GM12878 (cell line): ENCODE measurements around the gene RIF1. TPM values are rescaled to one million over a fixed set of nuclear protein-coding genes. Genes with fewer than 3 reads are reported as not detected.

ENCODE experiments used
- ATAC-seq: fragments of 200-7000 bp; cut with Tn5 transposase; 3 replicates; pipeline ENCODE4 v1.9.1; 2020; ENCODE audit warnings: mild to moderate bottlenecking, moderate library complexity
- BruUV-seq: library from RNA; stranded (reverse); fragments of 400-500 nt; replicated peaks from 2 replicates; lab custom pipeline; 2021; lab: Mats Ljungman, UMichigan
- CTCF ChIA-PET: fragments of 300-600 bp; sonication (Branson Sonifier 250); formaldehyde crosslinking; extraction: SDS; loops from one replicate; lab custom pipeline; 2021; ENCODE audit warnings: inconsistent platforms; lab: Yijun Ruan, JAX
- POLR2A ChIA-PET: fragments of 350-600 bp; formaldehyde crosslinking; extraction: SDS; loops from one replicate; lab custom pipeline; 2021; ENCODE audit warnings: inconsistent platforms; lab: Charles Lee
- RAD21 ChIA-PET: fragments of 300-600 bp; sonication (Branson Sonifier 250); formaldehyde crosslinking; loops from one replicate; lab custom pipeline; 2023; ENCODE audit warnings: antibody characterized with exemption; ENCODE audit not compliant: unreplicated experiment; lab: Charles Lee
- SMC1A ChIA-PET: fragments of 300-600 bp; sonication (Branson Sonifier 250); formaldehyde crosslinking; loops from one replicate; lab custom pipeline; 2023; ENCODE audit not compliant: unreplicated experiment, uncharacterized antibody; lab: Charles Lee
- DNase-seq: peaks from one replicate; pipeline ENCODE4 v3.0.0-alpha.2; 2011; ENCODE audit warnings: low read depth, low spot score
- FAIRE-seq: peaks from 3 replicates; lab custom pipeline; 2011; peaks lifted over from hg19 to GRCh38; lab: Jason Lieb, UNC
- H2AFZ ChIP-seq: 2 replicates; pipeline ENCODE4 v1.6.0; 2011; ENCODE audit warnings: low read depth, low read length, control low read depth; ENCODE audit not compliant: control insufficient read depth
- H3K27ac ChIP-seq: 2 replicates; pipeline ENCODE4 v1.5.1; 2011; ENCODE audit warnings: control low read depth; ENCODE audit not compliant: control insufficient read depth, insufficient read depth
- H3K27me3 ChIP-seq, 2 experiments: replicated peaks in 1 of 2; 2 replicates each; pipeline versions ENCODE4 v1.6.0 to v1.6.1; 2011; ENCODE audit warnings: low read length in 1 of 2; ENCODE audit not compliant: control insufficient read depth in 2 of 2, insufficient read depth in 2 of 2
- H3K36me3 ChIP-seq, 2 experiments: 2 replicates each; pipeline ENCODE4 v1.5.1; 2011; ENCODE audit warnings: low read length in 1 of 2; ENCODE audit not compliant: control insufficient read depth in 2 of 2, insufficient read depth in 2 of 2
- H3K4me1 ChIP-seq: 2 replicates; pipeline ENCODE4 v1.6.1; 2011; ENCODE audit warnings: mild to moderate bottlenecking, low read length, moderate library complexity, mixed read lengths; ENCODE audit not compliant: control insufficient read depth, insufficient read depth
- H3K4me2 ChIP-seq: 2 replicates; pipeline ENCODE4 v1.6.0; 2011; ENCODE audit warnings: control low read depth; ENCODE audit not compliant: control insufficient read depth, insufficient read depth
- H3K4me3 ChIP-seq: fragments of 200-600 bp; sonication (generic); 2 replicates; pipeline ENCODE4 v1.5.1; 2016
- H3K79me2 ChIP-seq: 2 replicates; pipeline ENCODE4 v1.6.0; 2011; ENCODE audit warnings: low read length; ENCODE audit not compliant: control insufficient read depth, insufficient read depth
- H3K9ac ChIP-seq: 2 replicates; pipeline ENCODE4 v1.8.0; 2011; ENCODE audit warnings: low read length, control low read depth, mixed read lengths; ENCODE audit not compliant: control insufficient read depth, insufficient read depth
- H3K9me3 ChIP-seq: replicated peaks from 3 replicates; pipeline ENCODE4 v1.5.1; 2011; ENCODE audit warnings: mild to moderate bottlenecking, low read length; ENCODE audit not compliant: control insufficient read depth, insufficient read depth
- H4K20me1 ChIP-seq: 2 replicates; pipeline ENCODE4 v1.6.0; 2011; ENCODE audit not compliant: control insufficient read depth, insufficient read depth
- CREB1 ChIP-seq: IDR thresholded peaks from 2 replicates; pipeline ENCODE4 v1.6.1; 2012; ENCODE audit warnings: low read depth, mild to moderate bottlenecking, inconsistent platforms
- CTCF ChIP-seq, 3 experiments: IDR thresholded peaks in 2 of 3; conservative IDR thresholded peaks in 1 of 3; 2 replicates each; pipeline ENCODE4 v1.5.1; 2011; ENCODE audit warnings: low read depth in 3 of 3, low read length in 3 of 3, mild to moderate bottlenecking in 3 of 3, control low read depth in 2 of 3, moderate library complexity in 2 of 3, inconsistent platforms in 1 of 3, mixed read lengths in 1 of 3; ENCODE audit not compliant: control insufficient read depth in 2 of 3, insufficient read depth in 1 of 3; ENCODE audit errors: extremely low read depth in 1 of 3
- EGR1 ChIP-seq, 2 experiments: IDR thresholded peaks; 1 replicate in 1 of 2; 2 replicates in 1 of 2; pipeline ENCODE4 v1.6.1; 2011 to 2012; ENCODE audit warnings: low read depth in 2 of 2, low read length in 2 of 2, borderline replicate concordance in 1 of 2, mild to moderate bottlenecking in 1 of 2, moderate library complexity in 1 of 2
- FOS ChIP-seq: IDR thresholded peaks from 3 replicates; pipeline ENCODE4 v1.6.1; 2011; ENCODE audit warnings: borderline replicate concordance; ENCODE audit not compliant: insufficient read length; ENCODE audit errors: extremely low read depth
- FOXK2 ChIP-seq: fragments of 450-650 bp; IDR thresholded peaks from 2 replicates; pipeline ENCODE4 v1.6.1; 2017; ENCODE audit warnings: mild to moderate bottlenecking, moderate library complexity
- IKZF1 ChIP-seq: fragments of 450-650 bp; conservative IDR thresholded peaks from 2 replicates; pipeline ENCODE4 v1.6.1; 2017; ENCODE audit warnings: antibody characterized with exemption, mild to moderate bottlenecking
- IRF3 ChIP-seq: fragments of 450-650 bp; IDR thresholded peaks from 2 replicates; pipeline ENCODE4 v1.6.1; 2014; ENCODE audit warnings: mild to moderate bottlenecking
- KDM1A ChIP-seq: fragments of 200-600 bp; sonication (generic); IDR thresholded peaks from 2 replicates; pipeline ENCODE4 v1.6.1; 2016; ENCODE audit warnings: borderline replicate concordance
- LARP7 ChIP-seq: fragments of 450-650 bp; IDR thresholded peaks from 2 replicates; pipeline ENCODE4 v1.6.1; 2017; ENCODE audit warnings: mild to moderate bottlenecking
- MTA3 ChIP-seq: IDR thresholded peaks from 2 replicates; pipeline ENCODE4 v1.6.1; 2012; ENCODE audit warnings: low read length, inconsistent platforms, borderline replicate concordance
- NFYB ChIP-seq: IDR thresholded peaks from 2 replicates; pipeline ENCODE4 v1.6.1; 2011; ENCODE audit warnings: low read depth, mild to moderate bottlenecking, low read length, improper control_type of control experiment, moderate library complexity; ENCODE audit not compliant: insufficient read depth
- SREBF1 ChIP-seq: IDR thresholded peaks from 2 replicates; pipeline ENCODE4 v1.6.1; 2012; ENCODE audit warnings: mild to moderate bottlenecking, low read length
- SUPT20H ChIP-seq: IDR thresholded peaks from 2 replicates; pipeline ENCODE4 v1.6.1; 2011; ENCODE audit warnings: low read depth, mild to moderate bottlenecking, low read length, moderate library complexity, borderline replicate concordance; ENCODE audit not compliant: control insufficient read depth
- YBX1 ChIP-seq: fragments of 450-650 bp; IDR thresholded peaks from 2 replicates; pipeline ENCODE4 v1.6.1; 2016; ENCODE audit warnings: antibody characterized with exemption
- ZNF384 ChIP-seq: IDR thresholded peaks from 2 replicates; pipeline ENCODE4 v1.6.1; 2012; ENCODE audit warnings: low read depth, mild to moderate bottlenecking, low read length, improper control_type of control experiment, borderline replicate concordance
- ZSCAN29 ChIP-seq: fragments of 450-650 bp; IDR thresholded peaks from 2 replicates; pipeline ENCODE4 v1.6.1; 2017; ENCODE audit warnings: mild to moderate bottlenecking, moderate library complexity
- in situ Hi-C: fragments of 300-500 bp; cut with MboI; formaldehyde crosslinking; loops from 9 replicates; pipeline ENCODE4 v1.14.3; 2018; ENCODE audit warnings: mixed read lengths
- intact Hi-C: fragments of 100-400 bp; cut with micrococcal nuclease; formaldehyde crosslinking; loops from one replicate; pipeline ENCODE4 v1.14.2; 2022; ENCODE audit not compliant: unreplicated experiment
- polyA plus RNA-seq, 11 experiments: library from polyadenylated mRNA; depleted of rRNA in 4 of 11; unstranded in 6 of 11; stranded (reverse) in 5 of 11; fragments of >200 nt; fragmentation: Nextera tagmentation in 4 of 11; fragmentation: Illumina TruSeq in 1 of 11; extraction: Ambion mirVana in 4 of 11; extraction: Trizol in 1 of 11; gene quantifications; 1 replicate in 1 of 11; 2 replicates in 10 of 11; pipeline versions ENCODE4 v1.2.1 to v1.2.3, GENCODE V29; 2011 to 2016; ENCODE audit warnings: inconsistent platforms in 2 of 11, missing spikeins in 2 of 11, low read depth in 1 of 11
- total RNA-seq, 4 experiments: library from RNA; depleted of rRNA in 3 of 4; stranded (reverse); fragments of >200 nt in 3 of 4; fragmentation: Illumina TruSeq in 1 of 4; extraction: Trizol in 1 of 4; gene quantifications; 2 replicates each; pipeline versions ENCODE4 v1.2.1 to v1.2.3, GENCODE V29; 2013 to 2021

The RIF1 gene
- total and polyA plus RNA-seq, 10 of the 15 experiments (the other 5 are each of a cell fraction or from before 2014, with no cell fraction given): 6.3 to 63.2 (median 34.4) TPM

- no peak overlapping the region for H3K9ac ChIP-seq
- no peaks in the 10 kb centered on the region for H3K9me3 ChIP-seq
- no peaks in the 10 kb centered on the region for H3K4me1 ChIP-seq
- H3K79me2 ChIP-seq: peaks cover 26% of the 10 kb centered on the region
- RAD21 ChIA-PET: no interaction called here
- no peaks in the 10 kb centered on the region; a peak in 1 of 4 replicates for H3K27me3 ChIP-seq
- TF ChIP-seq NFYB (no peak), SUPT20H (no peak), ZNF384 (no peak), CTCF (IDR thresholded peaks at IDR 0.05 in 2 of 3, conservative IDR thresholded peaks at IDR 0.05 in 1 of 3; ENCODE audit: control insufficient read depth in 2 of 3, extremely low read depth in 1 of 3, insufficient read depth in 1 of 3, low read depth in 3 of 3, low read length in 3 of 3) (no peak), MTA3 (no peak), IKZF1 (no peak), SREBF1 (no peak), FOXK2 (no peak), LARP7 (no peak), YBX1 (no peak), EGR1 (IDR thresholded peaks at IDR 0.05; ENCODE audit: borderline replicate concordance in 1 of 2, low read depth in 2 of 2, low read length in 2 of 2) (no peak), CREB1 (no peak), ZSCAN29 (no peak), FOS (no peak), IRF3 (no peak), KDM1A (no peak)
- BruUV-seq: no TSS peak
- CTCF ChIA-PET: no interaction called here
- intact Hi-C loops (no loop called here), in situ Hi-C loops (loop anchor here (25.0 kb wide), 2 partner anchors 120 to 1820 kb away; partner anchors contain the start of genes MMADHC and NMI)
- DNase-seq: no peak
- no peak overlapping the region for H3K27ac ChIP-seq
- no peak overlapping the region for H2AFZ ChIP-seq
- no peak for FAIRE-seq
- no peaks in the 10 kb centered on the region for H4K20me1 ChIP-seq
- H3K4me3 ChIP-seq: no peak overlapping the region
- H3K4me2 ChIP-seq: no peak overlapping the region
- SMC1A ChIA-PET: interaction anchor here (1.0 kb wide), 1 partner anchor 88 kb away, joined by 3 read pairs; no protein-coding TSS in a partner anchor
- POLR2A ChIA-PET: no interaction called here
- no peaks in the 10 kb centered on the region; a peak in 2 of 4 replicates for H3K36me3 ChIP-seq
- no peak for ATAC-seq
Measured at GRCh38 chr2:151407281-151407680, 2.4 kb upstream of the RIF1 start.
